GM21360 (cell line): ENCODE measurements around the gene WDR27.
"Not testable (repeated sequence)": the region's sequence is repeated elsewhere in the genome, so short reads cannot be mapped to it uniquely, and the experiment has no call there.

Experiments
- ATAC-seq: cut with Tn5 transposase; IDR thresholded peaks from one replicate; pipeline ENCODE4 v1.9.1; 2021; ENCODE audit warnings: mild to moderate bottlenecking, moderate library complexity; ENCODE audit not compliant: unreplicated experiment

The WDR27 gene

DNA sequence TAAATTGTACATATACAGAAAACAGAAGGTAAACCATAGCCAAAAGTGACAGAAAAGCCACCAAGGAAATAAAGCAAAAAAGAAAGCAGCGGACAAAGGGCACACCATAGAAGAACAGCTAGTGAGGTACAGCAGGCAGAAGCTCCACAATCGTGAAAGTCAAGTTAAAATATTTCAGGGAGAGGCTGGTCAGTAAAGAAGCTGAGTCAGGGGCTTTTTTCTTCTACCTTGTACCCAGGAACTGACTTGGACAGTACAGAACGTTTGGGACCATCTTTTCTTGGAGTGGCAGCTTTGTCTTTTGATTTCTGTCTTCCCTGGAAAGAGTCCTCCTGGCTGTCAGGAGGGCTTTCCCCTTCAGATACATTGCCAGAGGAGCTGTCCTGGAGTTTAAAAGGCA is 8.2 kb upstream of the WDR27 start:
- no peak for ATAC-seq

DNA sequence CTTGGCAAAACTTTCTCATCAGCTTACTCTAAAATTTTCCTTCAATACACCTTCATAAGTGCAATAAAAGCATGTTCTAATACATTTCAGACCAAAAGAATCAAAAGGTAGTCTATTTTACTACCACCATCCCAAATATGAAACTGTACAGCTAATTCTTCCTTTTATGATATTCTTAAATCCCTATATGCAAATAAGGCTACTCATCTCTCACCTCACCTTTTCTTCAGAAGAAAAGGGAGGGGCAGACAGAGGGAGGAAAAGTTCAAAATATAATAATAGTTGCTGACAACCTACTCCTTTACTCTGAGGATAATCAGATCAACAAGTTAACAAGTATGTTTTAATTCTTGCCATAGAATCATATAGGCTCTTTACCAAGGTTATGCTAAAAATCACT is 7.5 kb upstream of the WDR27 start:
- no peak for ATAC-seq

GRCh38 chr6:169707772-169708171 is 5.9 kb upstream of the WDR27 start:
- no peak for ATAC-seq

GRCh38 chr6:169702840-169703246 is 1.0 kb upstream of the WDR27 start:
- ATAC-seq: peak; percentile 3

GRCh38 chr6:169701311-169701953 is 397 bp downstream of the WDR27 start:
- ATAC-seq: peak; percentile 0

DNA sequence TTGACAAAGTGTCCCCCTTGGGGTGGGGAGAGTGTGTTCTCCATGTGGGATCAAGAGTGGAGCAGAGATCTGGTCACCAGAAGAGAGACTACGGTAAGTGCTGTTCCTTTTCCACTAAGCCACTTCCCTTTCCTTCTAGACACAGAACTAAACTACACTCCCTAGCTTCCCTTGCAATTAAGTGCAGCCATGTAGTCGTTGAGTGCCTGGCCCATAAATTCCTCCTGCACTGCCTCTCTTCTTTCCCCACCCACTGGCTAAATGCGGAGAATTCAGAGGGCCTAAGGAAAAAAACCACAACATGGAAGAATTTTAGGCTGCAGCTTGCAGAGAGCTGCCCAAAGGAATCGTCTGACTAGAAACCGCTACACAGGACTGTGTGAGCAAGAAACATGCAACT is 1.5 kb downstream of the WDR27 start:
- no peak for ATAC-seq

DNA sequence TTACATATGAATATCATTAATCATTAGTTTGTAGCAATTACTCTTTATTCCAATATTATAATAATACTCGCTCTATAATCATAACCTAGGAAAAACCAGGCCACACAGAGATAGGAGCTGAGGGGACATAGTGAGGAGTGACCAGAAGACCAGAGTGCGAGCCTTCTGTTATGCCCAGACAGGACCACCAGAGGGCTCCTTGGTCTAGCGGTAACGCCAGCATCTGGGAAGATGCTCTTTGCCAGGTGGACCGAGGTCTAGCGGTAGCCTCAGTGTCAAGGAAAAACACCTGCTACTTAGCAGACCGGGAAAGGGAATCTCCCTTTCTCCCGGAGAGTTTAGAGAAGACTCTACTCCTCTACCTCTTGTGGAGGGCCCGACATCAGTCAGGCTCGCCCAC is 4.7 kb downstream of the WDR27 start:
- not testable (repeated sequence) for ATAC-seq

DNA sequence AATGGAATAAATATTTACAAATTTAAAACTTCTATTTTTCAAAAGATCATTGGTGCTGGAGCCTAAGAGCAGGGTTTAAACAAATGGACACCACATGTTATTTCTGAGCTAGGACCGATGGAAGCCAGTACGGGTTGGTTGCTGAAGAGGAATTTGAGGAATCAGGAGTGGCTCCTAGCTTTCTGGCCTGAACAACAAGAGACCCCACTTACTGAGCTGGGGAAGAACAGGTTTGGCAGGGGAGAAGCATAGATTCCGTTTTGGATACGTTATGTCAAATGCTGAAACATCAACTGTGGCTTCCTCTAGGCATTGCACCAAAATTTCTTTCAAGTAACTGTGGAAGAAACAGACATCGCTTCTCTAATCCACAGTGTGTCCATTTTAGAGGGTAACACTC is 6.7 kb downstream of the WDR27 start:
- ATAC-seq: no peak

GRCh38 chr6:169692516-169692915 is 9.3 kb downstream of the WDR27 start:
- no peak for ATAC-seq

DNA sequence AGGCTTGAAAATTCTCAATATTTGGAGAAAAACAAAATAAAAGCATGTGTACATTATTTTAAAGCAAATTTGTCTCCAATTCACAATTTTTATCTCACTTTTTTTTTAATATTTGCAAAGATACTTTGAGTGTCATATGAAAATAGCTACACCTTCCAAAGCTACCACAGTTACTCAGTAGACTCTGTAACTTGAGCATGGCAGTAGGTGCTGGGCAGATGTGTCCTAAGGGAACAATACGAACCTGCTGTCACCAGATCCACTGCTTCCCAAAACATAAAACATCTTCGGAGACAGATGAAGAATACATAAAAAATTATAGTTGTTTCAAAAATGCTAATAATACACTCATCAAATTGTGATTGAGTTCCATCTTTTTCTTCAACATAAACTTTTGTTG is 10.6 kb downstream of the WDR27 start:
- ATAC-seq: no peak

DNA sequence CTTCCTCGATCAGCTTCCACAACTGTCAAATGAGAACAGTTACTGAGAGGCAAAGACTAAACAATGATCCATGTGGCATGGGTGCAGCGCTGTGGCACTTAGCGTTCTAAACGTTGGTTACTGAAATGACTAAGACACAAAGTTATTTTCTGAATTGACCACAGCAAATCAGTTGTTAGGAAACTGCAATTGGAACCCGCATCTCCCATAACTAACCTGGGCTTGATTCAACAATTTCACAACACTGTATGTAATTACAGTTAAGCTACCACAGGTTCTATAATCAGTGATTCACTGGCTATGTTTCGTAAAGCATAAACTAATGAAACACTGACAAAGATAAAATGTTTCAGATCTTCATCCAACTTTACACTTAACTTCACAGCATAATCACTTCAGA is 12.5 kb downstream of the WDR27 start:
- ATAC-seq: no peak

GRCh38 chr6:169685860-169686259 is 16.0 kb downstream of the WDR27 start:
- no peak for ATAC-seq

GRCh38 chr6:169684056-169684455 is 17.8 kb downstream of the WDR27 start:
- no peak for ATAC-seq

GRCh38 chr6:169678342-169678741 is 23.5 kb downstream of the WDR27 start:
- ATAC-seq: no peak

DNA sequence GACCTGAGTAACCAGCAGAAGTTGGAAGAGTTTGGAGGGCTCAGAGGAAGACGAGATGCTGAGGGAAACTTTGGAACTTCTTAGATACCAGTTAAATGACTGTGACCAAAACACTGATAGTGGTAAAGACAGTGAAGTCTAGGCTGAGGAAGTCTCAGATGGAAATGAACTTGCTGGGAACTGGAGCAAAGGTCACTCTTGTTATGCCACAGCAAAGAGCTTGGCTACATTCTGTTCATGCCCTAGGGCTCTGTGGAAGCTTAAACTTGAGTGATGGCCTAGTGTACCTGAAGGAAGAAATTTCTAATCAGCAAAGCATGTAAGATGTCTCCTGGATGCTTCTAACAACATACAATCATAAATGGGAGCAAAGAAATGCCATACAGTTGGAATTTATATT is 24.7 kb downstream of the WDR27 start:
- ATAC-seq: no peak

- no peak for ATAC-seq
These were observed 26.8 kb downstream of the WDR27 start for GRCh38 chr6:169675011-169675410.

DNA sequence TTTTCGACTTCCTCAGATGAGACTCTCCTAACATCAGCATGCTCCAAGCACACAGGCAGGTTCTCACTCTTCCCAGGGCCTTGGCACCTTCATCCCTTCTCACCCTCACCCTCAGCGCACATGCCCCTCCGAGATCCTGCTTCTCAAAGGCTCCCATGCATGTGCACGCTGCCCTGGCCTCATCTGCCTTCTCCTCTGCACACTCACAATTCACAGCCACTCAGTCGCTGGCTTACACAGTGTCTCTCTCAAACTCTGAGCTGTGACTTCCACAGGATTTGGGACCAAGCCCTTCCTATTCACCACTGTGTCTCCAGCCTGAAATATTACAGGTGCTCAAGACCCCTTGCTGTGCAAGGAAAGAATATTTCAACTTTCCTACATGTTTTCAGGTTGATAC is 30.3 kb downstream of the WDR27 start:
- no peak for ATAC-seq

DNA sequence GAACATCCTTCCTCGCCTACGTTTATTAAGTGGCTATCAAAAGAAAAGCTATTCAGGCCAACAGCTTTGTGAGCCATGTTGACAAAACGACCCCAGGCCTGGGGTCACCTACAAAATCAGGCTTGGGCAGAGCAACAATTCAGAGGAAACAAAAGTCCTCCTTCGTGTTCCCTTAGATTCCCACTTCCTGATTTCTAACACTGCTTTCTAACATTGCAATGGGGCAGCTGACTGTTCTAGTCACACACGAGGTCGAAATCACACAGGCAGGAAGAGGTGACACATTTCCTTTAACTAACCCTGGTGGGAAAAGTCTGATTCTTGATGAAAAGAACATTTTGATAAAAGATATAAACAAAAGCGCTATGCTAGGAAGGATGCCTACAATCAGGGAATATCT is 31.9 kb downstream of the WDR27 start:
- ATAC-seq: no peak

- no peak for ATAC-seq
These were observed 32.7 kb downstream of the WDR27 start for GRCh38 chr6:169669147-169669546.

GRCh38 chr6:169668203-169668847 is 33.5 kb downstream of the WDR27 start:
- no peak for ATAC-seq

- no peak for ATAC-seq
These were observed 34.1 kb downstream of the WDR27 start for GRCh38 chr6:169667716-169668115.

GRCh38 chr6:169666441-169666840 is 35.4 kb downstream of the WDR27 start:
- ATAC-seq: no peak

DNA sequence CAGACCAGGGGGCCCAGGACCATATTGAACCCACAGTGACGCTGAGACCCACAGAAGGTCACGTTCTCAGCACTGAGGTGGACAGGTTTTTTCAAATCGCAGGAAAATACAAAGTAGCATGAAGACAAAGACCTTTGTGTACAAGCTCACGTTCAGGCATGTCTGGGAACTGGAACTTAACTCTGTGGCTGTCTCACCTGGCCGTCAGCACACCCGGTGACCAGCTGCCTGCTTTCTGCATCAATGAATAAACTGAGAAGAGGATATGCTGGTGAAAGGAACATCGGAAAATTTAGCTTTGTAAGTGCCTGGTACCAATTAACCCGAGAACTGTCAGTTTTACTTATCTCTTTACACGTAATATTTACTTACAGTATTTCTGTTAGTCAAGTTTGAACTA is 36.5 kb downstream of the WDR27 start:
- ATAC-seq: no peak
